Kidney (tissue), 14 donors: Measurements from ENCODE around the gene FASLG. TPM values are rescaled to one million over a fixed set of nuclear protein-coding genes. Genes with fewer than 3 reads are reported as not detected.
A peak's percentile ranks its signal among the peaks of the same experiment; 100 is the strongest.

ENCODE experiments used
- DNase-seq, 5 donors: peaks; one replicate each; pipeline ENCODE4 v3.0.0-alpha.2; 2013 to 2020
- FAIRE-seq: peaks from 2 replicates; lab custom pipeline; 2012; peaks lifted over from hg19 to GRCh38; lab: Jason Lieb, UNC
- H3K27ac ChIP-seq, 2 donors: one replicate each; pipeline ENCODE4 v1.7.0; 2013; ENCODE audit warnings: low read depth in 2 of 2, low read length in 2 of 2, inconsistent platforms in 1 of 2
- H3K27me3 ChIP-seq: one replicate; pipeline ENCODE4 v1.7.1; 2013; ENCODE audit warnings: low read length, inconsistent platforms; ENCODE audit not compliant: control insufficient read depth, insufficient read depth
- H3K36me3 ChIP-seq, 3 donors: one replicate each; pipeline versions ENCODE4 v1.7.0 to v1.7.1; 2013; ENCODE audit warnings: low read length in 3 of 3, control low read depth in 1 of 3, inconsistent platforms in 1 of 3; ENCODE audit not compliant: insufficient read depth in 3 of 3, control insufficient read depth in 2 of 3
- H3K4me1 ChIP-seq, 3 donors: one replicate each; pipeline versions ENCODE4 v1.7.0 to v1.7.1; 2013; ENCODE audit warnings: low read length in 3 of 3, inconsistent platforms in 1 of 3, low read depth in 1 of 3; ENCODE audit not compliant: control insufficient read depth in 2 of 3, insufficient read depth in 2 of 3
- H3K4me3 ChIP-seq, 3 donors: one replicate each; pipeline versions ENCODE4 v1.7.0 to v1.8.1; 2013; ENCODE audit warnings: low read length in 3 of 3, control low read depth in 1 of 3, inconsistent platforms in 1 of 3
- H3K9ac ChIP-seq, 3 donors: one replicate each; pipeline versions ENCODE4 v1.7.0 to v1.7.1; 2013; ENCODE audit warnings: low read length in 3 of 3, control low read depth in 1 of 3, inconsistent platforms in 1 of 3
- H3K9me3 ChIP-seq, 3 donors: one replicate each; pipeline versions ENCODE4 v1.7.0 to v1.7.1; 2013; ENCODE audit warnings: low read length in 3 of 3, control low read depth in 1 of 3, inconsistent platforms in 1 of 3; ENCODE audit not compliant: control insufficient read depth in 2 of 3, insufficient read depth in 1 of 3
- intact Hi-C: fragments of 100-400 bp; cut with DNase I; formaldehyde crosslinking; loops from one replicate; pipeline ENCODE4 v1.11.1; 2022
- polyA plus RNA-seq: library from polyadenylated mRNA; stranded (reverse); fragments of 350-450 nt; fragmentation: Illumina TruSeq; extraction: RNeasy Lipid Tissue Mini Kit (QIAGEN cat#74804); gene quantifications from one replicate; pipeline ENCODE4 v1.2.3, GENCODE V29; 2014; ENCODE audit warnings: low read depth, low replicate concordance; ENCODE audit not compliant: insufficient read depth
- total RNA-seq: library from RNA; stranded (reverse); fragmentation: NEBNext Ultra II Directional; extraction: Animal tissue kit (Norgen Biotek cat#: 25700); gene quantifications from one replicate; pipeline ENCODE4 v1.2.1, GENCODE V29; 2021
- TF ChIP-seq, protein P1 (sequence below): IDR thresholded peaks from 3 replicates; pipeline ENCODE4 v1.5.1; 2012; ENCODE audit warnings: mild to moderate bottlenecking, moderate library complexity, borderline replicate concordance; ENCODE audit not compliant: insufficient read depth; ENCODE audit errors: extremely low read depth
- donor health status: control.
- donor health status: control.
- donor health status: control.
- donor health status: control.
- donor health status: control.
- donor health status: DM: yes; HTN: yes; CAD: no.
- donor health status: Normal renal cell carcinoma (clear cell type).

FASLG gene
- total and polyA plus RNA-seq, 2 donors from 2014 or later: 0.50 TPM; not detected in 1

DNA sequence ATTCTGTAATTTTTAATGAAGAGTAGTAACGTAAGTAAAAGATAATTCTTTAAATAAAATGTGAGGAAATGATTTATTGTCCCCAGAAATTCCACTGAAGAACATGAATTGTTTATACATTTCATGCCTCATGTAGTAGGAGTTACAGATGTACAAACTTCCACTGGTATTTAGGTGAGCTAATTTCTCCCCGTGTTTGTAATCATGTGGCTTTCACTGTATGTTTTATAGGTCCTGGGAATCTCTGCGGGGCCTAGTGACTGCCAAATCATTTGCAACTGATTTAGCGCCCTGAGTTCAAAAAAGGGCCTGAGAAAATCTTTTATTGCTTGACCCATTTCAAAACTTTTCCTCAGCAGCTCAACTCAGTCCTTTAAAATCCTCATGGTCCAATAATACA is 30.5 kb upstream of the FASLG start:
- Histone ChIP-seq H3K27me3 (no peaks in the 10 kb centered on the region), H3K4me3 (no peak overlapping the region), H3K36me3 (no peaks in the 10 kb centered on the region), H3K9me3 (no peaks in the 10 kb centered on the region), H3K4me1 (no peaks in the 10 kb centered on the region), H3K9ac (no peak overlapping the region), H3K27ac (no peak overlapping the region)
- TF ChIP-seq, protein P1, sequence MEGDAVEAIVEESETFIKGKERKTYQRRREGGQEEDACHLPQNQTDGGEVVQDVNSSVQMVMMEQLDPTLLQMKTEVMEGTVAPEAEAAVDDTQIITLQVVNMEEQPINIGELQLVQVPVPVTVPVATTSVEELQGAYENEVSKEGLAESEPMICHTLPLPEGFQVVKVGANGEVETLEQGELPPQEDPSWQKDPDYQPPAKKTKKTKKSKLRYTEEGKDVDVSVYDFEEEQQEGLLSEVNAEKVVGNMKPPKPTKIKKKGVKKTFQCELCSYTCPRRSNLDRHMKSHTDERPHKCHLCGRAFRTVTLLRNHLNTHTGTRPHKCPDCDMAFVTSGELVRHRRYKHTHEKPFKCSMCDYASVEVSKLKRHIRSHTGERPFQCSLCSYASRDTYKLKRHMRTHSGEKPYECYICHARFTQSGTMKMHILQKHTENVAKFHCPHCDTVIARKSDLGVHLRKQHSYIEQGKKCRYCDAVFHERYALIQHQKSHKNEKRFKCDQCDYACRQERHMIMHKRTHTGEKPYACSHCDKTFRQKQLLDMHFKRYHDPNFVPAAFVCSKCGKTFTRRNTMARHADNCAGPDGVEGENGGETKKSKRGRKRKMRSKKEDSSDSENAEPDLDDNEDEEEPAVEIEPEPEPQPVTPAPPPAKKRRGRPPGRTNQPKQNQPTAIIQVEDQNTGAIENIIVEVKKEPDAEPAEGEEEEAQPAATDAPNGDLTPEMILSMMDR: no peak
- intact Hi-C loops: no loop called here
- FAIRE-seq (no peak), DNase-seq (peak in 1 of 5 donors; percentile 21)

DNA sequence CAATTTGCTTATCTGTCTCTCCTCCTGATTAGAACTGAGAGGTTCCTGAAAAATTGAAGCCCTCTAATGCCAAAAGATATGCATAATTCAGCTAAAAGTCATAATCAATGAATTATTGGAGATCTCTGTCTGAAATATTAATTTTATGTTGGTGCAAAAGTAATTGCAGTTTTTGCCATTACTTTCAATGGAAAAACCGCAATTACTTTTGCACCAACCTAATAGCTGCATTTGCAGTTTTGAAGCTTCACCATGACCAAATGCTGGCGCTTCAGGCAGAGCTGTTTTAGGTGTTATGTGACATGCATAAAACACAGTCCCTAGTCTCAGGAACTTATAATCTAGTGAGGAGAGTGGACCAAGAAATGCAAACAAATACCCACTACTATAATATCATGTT is 29.7 kb upstream of the FASLG start:
- Histone ChIP-seq H3K27ac (no peak overlapping the region), H3K36me3 (no peaks in the 10 kb centered on the region), H3K9ac (no peak overlapping the region), H3K4me1 (no peaks in the 10 kb centered on the region), H3K27me3 (no peaks in the 10 kb centered on the region), H3K9me3 (no peaks in the 10 kb centered on the region), H3K4me3 (no peak overlapping the region)
- intact Hi-C loops: no loop called here
- no peak for DNase-seq
- TF ChIP-seq, protein P1: no peak
- FAIRE-seq: no peak

DNA sequence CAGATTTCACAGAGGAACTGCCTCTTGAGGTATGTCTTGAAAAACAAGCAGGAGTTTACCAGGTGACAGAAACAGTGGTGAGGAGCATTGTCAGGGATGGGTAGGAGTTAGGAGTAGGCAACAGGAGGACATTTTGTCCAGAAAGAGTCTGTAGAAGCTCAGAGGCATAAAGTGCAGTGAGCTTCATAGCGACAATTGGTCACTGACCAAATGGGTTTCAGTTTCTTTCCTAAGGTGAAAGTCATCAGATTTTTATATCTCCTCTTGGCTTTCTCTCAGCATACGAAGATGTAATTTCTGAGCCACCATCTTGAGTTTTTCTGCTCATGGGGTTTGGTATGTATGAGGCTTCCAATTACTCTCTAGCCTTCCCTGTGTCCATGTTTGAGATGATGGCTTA is 29.3 kb upstream of the FASLG start:
- FAIRE-seq: no peak
- Histone ChIP-seq H3K27ac (no peak overlapping the region), H3K9ac (no peak overlapping the region), H3K9me3 (no peaks in the 10 kb centered on the region), H3K27me3 (no peaks in the 10 kb centered on the region), H3K36me3 (no peaks in the 10 kb centered on the region), H3K4me3 (no peak overlapping the region), H3K4me1 (no peaks in the 10 kb centered on the region)
- DNase-seq: no peak
- TF ChIP-seq, protein P1: no peak
- intact Hi-C loops: no loop called here
